GM21717 (cell line): ENCODE measurements around the gene UNC5B.

Experiments
- ATAC-seq: cut with Tn5 transposase; IDR thresholded peaks from one replicate; pipeline ENCODE4 v1.9.1; 2021; ENCODE audit warnings: mild to moderate bottlenecking, moderate library complexity; ENCODE audit not compliant: unreplicated experiment

Gene UNC5B

DNA sequence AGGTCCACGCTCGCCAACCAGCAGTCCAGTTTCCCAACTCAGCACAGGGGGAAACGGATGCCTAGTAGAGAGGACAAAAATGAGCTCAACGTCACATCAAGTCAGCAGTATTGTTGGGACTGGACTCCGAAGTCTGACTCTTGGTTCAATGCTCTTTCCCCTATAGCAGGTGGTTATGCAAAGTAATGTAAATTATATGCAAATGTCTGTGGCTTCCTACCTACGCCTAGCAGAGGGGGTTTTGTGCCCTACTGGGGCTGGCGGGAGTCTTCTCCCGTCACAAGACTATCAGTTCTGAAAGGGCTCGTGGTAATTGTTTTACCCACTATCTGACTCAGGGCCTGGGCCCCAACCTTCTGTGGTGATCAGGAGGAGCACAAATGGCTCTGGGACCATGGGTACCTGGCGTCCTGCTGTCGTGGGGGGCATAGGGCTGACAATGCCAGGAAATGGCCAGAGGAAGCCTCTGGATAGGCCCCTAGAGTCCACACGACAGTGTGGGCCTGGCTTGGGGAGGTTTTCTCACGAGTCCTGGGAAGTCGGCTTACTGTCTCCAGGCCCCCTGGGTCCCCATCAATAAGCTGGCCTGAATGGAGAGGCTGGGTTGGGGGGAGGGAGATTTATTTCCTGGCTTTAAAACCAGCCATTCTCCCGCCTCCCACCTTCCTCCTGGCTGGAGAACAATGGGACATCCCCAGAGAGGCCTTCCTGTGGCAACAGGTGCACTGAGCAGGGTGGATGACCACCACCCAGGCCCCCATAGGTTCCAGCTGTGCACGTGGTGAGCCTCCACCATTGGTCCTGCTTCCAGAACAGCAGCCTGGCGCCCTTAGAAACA is 41.8 kb downstream of the UNC5B start:
- ATAC-seq = no peak

DNA sequence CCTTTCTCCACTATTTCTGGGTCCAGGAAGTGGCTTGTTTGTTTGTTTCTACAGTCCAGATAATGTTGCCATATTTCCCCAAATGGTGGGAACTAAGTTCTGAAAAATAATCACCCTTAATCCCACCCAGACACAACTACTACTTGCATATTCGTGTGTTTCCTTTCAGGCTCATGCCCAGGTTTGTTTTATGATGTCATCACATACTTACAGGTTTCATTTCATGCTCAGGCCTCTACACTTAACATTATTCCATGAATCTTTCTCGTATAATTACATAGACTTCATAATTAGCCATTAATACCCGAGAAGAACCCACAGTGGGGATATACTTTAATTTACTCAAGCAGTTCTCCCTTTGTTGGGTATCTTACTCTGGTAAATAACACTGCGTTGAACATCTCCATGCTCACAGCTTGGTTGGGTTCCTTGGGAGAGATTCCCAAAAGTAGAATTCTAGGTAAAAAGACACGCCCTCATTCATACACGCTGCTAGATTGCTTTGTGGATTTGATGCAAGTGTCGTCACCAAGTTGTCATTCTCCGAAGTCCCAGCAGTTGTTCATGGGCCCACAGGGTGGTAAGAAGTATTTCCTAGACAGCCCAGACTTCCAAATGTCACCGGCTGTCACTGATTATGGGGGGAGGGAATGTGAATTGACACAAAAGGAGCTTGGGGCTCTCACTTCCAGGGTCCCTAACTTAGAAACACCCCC is 42.6 kb downstream of the UNC5B start:
- ATAC-seq = no peak

GRCh38 chr10:71255550-71255807 is 43.1 kb downstream of the UNC5B start:
- no peak for ATAC-seq

DNA sequence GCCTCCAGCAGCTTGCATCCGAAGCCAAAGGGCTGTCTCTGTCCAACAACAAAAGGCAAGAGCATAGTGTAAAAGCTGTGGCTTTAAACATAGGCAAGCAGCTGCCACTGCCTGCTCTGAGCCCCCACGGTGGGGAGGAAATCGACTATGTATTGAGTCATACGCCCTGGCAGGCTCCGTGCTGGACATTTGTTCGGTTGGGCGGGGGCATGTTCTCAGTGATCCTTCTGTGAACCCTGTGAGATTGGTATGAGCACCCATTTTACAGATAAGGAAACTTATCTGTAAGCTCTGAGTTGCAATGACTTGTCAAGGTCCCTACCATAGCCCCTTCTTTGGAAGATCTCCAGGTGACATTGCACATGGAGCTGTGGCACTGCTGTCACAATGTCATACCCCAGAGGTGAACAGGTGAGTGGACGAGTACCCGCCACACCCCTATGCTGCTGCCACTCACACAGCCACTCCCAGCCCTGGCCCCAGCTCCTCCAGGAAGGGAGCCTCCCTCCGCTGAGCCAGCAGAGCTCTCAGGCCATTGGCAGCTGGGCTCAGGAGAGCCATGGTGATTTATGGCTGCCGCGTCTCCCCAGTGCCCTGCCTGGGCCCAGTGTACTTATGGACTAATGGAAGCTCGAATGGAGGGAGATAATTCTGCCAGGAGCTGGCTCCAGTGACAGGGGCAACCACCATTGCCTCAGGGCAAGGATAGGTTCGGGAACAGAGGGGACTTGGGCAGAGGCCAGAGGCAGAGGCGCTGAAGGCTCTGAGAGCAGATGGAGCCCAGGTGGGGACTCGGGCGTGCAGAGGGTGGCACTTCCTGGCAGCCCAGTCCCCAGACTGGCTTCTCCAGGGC is 43.7 kb downstream of the UNC5B start:
- no peak for ATAC-seq

GRCh38 chr10:71256661-71257318 is 44.4 kb downstream of the UNC5B start:
- ATAC-seq = no peak

DNA sequence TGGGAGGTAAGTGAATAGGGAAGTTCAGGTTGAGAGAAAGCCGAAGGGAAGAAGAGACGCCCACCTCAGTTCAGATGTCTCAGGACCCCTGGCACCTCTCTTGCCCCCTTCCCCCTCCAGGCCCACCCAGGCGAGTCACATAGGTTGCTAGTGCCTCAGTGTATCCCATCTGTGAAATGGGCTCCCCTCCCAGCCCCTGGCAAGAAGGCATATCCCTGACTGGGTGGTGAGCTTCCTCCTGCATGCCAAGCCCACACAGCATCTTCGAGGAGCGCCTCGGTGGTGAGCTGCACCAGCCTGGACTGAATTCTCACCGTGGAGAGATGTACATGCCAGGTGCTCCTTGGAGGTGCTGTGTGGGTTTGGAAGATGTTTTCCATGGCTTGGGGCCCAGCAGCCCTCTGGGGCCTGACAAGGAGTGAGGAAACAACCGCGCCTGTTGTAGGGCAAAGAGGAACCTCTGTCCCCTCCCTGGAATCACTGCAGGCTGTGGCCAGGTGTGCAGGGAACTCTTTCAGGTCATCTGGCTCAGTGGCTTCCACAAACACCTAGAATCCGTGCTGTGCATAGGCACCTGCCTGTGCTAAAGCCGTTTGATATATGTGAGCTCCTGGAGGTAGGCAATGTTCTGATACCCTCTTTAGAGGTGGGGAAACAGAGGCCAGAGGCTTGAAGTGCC is 45.1 kb downstream of the UNC5B start:
- no peak for ATAC-seq

DNA sequence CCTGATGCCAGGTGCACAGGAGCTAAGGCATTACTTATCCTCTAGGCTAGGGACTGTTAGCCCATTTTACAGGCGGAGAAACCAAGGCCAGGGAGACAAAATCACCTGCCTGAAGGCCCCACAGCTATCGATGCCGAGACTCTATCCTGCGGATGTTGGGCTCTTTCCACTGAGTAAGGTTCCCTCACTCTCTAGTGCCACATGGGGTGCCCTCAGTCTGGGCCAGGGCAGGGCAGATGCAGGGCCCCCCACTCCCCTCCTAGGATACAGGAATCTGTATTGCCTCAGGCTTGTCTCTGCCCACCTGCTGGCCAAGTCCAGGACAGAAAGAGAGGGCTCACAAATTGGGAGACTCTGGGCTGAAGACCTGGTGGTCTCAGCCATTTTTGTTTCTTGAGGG is 45.7 kb downstream of the UNC5B start:
- ATAC-seq = no peak

DNA sequence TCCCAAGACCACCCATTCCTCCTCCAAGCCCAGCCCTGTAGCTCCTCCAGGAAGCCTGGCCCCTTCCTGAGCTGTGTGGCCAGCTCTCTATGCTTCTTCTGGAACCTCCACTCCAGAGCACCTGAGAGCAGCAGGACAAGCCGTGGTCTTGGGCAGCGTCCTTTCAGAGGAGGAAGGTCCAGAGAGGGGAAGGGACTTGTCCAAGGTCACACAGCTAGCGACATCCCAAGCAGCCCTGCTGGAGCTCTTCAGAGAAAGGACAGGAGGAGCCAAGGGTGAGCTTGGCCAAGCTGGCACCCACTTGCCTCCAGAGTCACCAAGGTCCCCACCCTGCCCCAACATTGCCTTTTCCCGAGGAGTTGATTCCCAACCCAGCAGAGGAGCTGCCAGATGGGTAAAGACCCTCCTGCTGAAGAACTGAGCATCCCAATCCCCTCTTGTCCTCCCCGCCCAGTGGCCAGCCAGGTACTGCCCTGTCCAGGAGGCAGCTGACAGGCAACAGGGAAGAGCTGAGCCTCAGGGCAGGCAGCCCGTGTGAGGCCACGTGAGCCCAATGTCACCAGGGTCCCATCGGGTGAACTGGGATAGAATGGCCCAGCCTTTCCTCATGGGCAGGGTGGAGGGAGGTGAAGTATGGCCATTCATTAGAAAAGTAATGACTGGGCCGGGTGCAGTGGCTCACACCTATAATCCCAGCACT is 46.2 kb downstream of the UNC5B start:
- no peak for ATAC-seq

GRCh38 chr10:71259282-71259681 is 46.9 kb downstream of the UNC5B start:
- no peak for ATAC-seq

- ATAC-seq = no peak
These were observed 47.6 kb downstream of the UNC5B start for GRCh38 chr10:71259815-71260501.

DNA sequence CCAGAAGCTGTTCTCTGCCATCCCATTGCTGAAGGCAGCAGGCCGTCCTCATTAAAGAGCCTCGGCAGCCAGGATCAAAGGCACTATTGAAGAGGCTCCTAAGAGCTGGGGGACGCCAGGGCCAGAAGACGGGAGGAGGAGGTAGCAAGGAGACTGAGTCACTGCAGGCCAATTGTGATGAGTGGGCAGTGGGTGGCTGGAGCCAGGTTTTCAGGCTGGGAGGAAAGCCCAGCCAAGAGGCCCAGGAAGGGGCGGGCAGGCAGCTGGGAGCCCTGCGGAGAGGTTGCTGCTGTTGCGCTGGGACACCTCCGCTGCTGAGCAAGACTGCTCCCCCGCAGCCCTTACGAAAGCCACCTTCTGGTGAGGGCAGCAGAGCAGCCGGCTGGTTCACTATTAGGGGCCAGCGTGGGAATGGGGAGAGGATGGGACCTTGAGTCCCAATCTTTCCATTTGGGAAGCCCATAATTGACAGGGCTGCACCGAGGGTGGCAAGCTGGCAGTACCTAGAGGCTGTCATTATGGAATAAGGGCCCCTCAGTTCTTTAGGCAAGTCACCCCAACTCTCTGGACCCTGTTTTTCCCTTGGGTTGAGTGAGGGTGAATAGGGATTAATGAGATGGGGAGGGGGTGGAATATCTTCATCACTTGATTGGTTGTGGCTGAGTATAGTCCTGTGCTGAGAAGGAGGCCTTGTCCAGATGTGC is 48.4 kb downstream of the UNC5B start:
- ATAC-seq = no peak

- no peak for ATAC-seq
These were observed 49.7 kb downstream of the UNC5B start for GRCh38 chr10:71262027-71262426.

- ATAC-seq = no peak
These were observed 50.4 kb downstream of the UNC5B start for GRCh38 chr10:71262817-71263216.

- ATAC-seq = no peak
These were observed 51.0 kb downstream of the UNC5B start for GRCh38 chr10:71263376-71263775.

- no peak for ATAC-seq
These were observed 52.2 kb downstream of the UNC5B start for GRCh38 chr10:71264345-71265200.

GRCh38 chr10:71265201-71265575 is 52.8 kb downstream of the UNC5B start:
- no peak for ATAC-seq

DNA sequence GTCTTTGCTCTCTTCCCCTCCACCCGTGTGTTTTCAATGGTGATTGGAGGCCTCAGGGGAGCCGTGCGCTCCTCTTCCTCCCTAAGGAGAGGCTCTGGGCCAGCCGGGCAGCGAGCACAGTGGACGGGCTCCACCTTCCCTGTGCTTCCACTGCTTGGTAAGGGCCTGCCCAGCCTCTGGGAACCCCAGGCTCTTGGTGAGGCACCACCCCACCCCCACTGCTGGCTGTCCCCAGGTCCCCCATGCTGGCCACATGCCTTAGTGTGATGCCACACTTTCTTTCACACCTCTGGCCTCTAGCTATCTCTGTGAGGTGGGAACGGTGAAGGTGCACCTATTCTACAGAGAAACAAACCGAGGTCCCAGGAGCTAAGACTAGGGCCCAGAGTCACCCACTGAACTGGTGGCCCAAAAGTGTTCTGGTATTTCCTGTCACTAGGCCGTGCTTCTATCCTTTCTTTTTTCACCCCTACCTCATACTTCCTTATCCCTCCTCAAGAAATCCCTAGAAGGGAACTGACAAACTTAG is 53.3 kb downstream of the UNC5B start:
- no peak for ATAC-seq
